Left lobe of liver (tissue), 2 donors: ENCODE results near the gene SYMPK. TPM values are rescaled to one million over a fixed set of nuclear protein-coding genes. Genes with fewer than 3 reads are reported as not detected.

Source experiments
- ATAC-seq: fragments of 200-7000 bp; cut with Tn5 transposase; one replicate; pipeline ENCODE4 v1.9.1; 2020; ENCODE audit warnings: mild to moderate bottlenecking, moderate library complexity
- DNase-seq: peaks from one replicate; pipeline ENCODE4 v3.0.0-alpha.2; 2020; ENCODE audit warnings: low spot score
- total RNA-seq: library from RNA; stranded (reverse); gene quantifications from one replicate; pipeline ENCODE4 v1.2.1, GENCODE V29; 2021
- donor health status: DM: no; HTN: no; CAD: no; lungs with moderate emphysema.
- donor health status: DM: no; HTN: yes; CAD: no.

The SYMPK gene
- total RNA-seq, 1 donor from 2014 or later, result 45.9 TPM

DNA sequence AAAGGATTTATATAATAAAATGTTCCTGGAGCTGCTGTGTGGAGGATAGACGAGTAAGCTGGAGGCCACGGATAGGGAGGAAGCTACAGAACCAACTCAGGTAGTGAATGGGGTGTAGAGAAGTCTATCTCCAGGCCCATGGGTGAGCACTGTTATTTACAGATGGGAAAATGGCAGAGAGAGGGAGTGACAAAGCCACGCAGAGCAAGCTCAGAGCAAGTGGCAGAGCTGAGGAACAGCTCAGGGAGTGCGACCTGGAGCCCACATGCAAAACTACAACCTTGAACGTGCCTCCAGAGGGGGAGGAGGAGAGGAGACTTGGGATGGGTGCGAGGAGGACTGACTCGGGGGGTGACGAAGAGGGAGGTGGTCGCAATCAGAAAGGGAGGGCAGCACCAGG, 34.4 kb downstream of the SYMPK start:
- no peak for ATAC-seq
- no peak for DNase-seq

- DNase-seq (no peak), ATAC-seq (no peak)
These were observed 35.4 kb downstream of the SYMPK start for GRCh38 chr19:45827459-45828093.

DNA sequence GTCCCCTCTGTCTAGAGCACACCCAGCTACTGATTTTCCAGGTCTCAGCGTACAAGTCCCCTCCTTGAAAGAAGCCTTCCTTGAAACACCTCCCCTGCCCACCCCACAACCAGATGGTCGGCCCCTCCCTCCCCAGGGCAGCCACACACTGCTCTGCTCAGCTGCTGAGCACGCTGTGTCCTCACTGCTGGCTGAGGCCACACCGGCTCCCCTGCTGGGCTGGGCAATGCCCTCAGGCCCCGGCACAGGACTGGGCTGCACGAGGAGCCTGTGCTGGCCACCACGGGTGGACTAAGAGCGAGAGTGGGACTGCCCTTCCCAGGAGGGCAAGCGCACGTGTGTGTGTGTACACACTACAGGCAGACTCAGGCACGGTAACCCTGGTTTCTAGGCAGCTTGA, 36.0 kb downstream of the SYMPK start:
- DNase-seq, result no peak
- ATAC-seq, result no peak

DNA sequence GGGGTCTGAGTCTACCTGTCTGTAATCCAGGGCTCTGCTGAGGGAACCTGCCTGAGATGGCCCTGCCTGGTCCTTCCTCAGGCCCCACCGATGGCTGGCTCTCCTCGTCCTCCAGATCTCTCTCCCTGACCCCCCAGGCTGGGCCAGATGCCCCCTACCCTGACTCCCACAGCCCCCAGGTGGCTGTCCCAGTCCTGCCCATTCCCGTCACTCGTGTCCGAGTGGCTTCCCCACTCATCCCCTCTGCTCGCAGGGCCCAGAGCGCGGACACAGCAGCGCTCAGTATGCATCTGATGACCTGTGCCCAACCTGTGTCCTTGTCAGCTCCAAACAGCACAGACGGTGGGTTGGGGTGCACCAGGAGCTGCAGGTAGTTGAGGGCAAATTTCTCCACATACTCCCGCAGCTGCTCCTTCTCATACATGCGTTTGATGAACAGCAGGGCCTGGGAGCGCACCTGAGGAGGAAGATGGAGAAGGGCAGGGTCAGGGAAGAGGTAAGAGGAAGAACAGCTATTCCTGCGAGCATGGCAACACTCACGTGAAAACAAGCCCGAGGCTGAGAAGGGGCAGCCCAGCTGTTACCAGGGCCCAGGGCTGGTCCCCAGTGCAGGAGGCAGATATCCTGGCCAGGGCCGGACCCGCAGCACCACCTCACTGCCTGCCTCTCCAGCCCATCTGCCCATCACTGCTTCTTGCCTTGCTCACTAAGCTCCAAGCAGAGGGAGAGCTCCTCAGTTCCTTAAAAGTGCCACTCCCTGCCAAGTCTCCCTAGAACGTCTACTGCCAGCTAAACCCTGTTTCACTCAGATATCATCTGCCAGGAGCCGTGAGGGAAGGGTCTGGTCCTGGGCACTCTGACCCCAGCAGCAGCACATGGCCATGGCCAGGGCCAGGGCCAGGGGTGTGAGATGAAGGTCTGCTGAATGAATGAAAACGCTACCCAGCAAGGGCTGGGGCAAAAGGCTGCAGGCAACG, 36.7 kb downstream of the SYMPK start:
- DNase-seq, result no peak
- no peak for ATAC-seq

DNA sequence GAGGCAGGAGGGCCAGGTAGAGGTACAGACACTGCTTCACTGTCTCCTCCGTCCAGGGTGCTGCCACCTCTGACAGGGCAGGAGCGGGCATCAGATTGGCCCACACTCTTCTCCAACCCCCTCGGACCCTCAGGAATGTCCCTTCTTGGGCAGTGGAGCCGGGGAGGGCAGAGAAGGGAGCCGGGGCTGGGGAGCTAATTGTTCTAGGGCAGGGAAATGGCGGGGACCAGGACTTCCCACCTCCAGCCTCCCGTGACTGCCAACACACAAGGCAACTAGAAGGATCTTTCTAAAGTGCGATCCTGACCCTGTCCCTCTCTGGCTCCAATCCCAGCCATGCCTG, 37.7 kb downstream of the SYMPK start:
- no peak for ATAC-seq
- no peak for DNase-seq

DNA sequence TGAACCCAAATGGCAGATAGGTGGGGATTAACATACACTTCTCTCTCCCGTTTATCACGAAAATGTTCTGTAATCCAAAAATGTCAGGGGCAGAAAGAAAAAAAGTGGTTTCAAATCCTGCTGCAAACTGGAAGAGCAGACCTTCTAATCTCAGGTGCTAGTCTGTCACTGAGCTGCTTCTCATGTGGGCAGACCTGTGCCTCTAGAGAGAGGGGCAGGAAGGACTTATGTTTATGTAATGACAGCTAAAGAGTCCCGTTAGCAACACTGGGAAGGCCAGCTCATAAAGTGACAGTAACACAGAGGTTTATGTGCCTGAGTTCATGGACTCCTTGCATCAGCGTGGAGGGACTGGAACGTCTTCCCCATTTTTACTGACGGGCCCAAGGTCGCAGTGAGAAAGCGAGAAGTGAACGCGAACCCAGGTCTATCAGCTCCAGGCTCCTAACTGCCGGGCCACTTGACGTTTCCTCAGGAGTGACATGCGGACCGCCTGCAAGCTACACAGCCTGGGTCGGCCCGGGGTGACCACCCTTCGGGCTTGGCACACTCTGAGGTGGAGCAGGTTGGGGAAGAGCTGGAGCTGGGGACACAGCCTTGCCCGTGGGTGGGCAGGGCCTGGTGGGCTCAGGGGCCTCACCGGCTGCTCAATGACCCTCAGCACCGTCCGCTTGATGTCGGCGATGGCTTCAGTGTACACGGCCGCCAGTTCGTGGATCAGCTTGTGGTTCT, 38.2 kb downstream of the SYMPK start:
- ATAC-seq (no peak), DNase-seq (no peak)

DNA sequence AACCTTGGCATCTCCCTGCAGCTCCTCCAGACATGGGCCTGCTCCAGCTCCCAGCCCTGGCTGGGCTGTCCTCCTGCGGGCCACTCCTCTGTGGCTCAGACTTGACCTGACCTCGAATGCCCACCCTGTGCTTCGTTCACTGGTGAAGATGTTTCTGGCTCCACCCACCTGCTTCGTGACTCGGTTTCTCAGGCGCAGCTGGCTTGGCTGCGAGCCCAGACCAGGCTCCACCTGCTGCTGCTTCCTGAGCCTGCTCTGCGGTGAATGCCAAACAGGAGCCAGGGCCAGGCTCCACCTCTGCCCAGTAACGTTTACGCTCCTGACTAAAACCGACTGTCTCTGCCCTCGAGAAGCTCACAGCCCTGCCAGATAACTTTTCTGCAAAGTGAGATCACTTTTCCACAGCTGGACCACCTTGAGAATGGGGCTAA, 38.9 kb downstream of the SYMPK start:
- ATAC-seq (peak; percentile 24), DNase-seq (no peak)

GRCh38 chr19:45823182-45823581, 39.8 kb downstream of the SYMPK start:
- no peak for DNase-seq
- ATAC-seq, result no peak

DNA sequence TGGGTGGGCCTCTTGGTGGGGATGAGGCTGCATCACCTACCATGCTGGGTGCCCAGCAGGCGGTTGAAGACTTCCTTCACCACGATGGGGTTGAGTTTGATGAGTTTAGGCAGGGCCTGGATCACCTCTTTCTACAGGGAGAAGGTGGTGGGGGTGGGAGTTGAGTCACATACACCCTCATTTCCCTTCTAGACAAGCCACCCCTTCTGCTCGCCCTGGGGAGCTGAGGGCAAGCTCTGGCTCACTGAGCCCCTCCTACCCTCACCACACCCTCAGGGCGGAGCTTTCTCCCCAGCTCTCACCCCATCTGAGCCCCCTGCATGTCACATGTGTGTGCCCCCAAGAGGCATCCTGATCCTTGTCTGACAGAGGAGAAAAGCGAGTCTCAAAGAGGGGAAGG, 40.2 kb downstream of the SYMPK start:
- no peak for ATAC-seq

DNA sequence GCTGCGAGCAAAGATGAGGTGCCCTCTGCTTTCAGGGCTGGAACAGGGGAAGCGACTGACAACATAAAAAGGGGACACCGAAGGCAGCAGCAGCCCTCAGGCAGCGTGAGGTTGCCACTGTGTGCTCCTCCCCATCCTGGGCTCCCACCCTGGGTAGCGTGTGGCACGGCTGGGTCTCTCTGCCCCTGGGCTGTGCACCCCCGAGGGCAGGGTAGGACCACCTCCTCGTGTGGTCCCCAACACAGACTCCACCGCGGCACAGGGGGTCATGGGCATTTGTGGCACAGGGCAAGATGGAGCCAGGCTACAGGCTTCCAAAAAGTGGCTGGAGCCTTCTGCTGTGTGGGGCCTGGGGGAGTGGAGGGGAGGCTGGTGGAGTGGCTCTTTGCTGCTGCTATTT, 41.4 kb downstream of the SYMPK start:
- DNase-seq, result no peak
- no peak for ATAC-seq

More for the DNA sequence above, 40.2 kb downstream of the SYMPK start:
- DNase-seq, result no peak

- ATAC-seq, result no peak
- no peak for DNase-seq
These were observed 41.8 kb downstream of the SYMPK start for GRCh38 chr19:45821103-45821521.

- ATAC-seq (no peak), DNase-seq (no peak)
These were observed 42.4 kb downstream of the SYMPK start for GRCh38 chr19:45820413-45821102.

- DNase-seq (no peak), ATAC-seq (no peak)
These were observed 43.2 kb downstream of the SYMPK start for GRCh38 chr19:45819769-45820168.

- DNase-seq (no peak), ATAC-seq (peak; percentile 30)
These were observed 45.1 kb downstream of the SYMPK start for GRCh38 chr19:45817725-45818301.

DNA sequence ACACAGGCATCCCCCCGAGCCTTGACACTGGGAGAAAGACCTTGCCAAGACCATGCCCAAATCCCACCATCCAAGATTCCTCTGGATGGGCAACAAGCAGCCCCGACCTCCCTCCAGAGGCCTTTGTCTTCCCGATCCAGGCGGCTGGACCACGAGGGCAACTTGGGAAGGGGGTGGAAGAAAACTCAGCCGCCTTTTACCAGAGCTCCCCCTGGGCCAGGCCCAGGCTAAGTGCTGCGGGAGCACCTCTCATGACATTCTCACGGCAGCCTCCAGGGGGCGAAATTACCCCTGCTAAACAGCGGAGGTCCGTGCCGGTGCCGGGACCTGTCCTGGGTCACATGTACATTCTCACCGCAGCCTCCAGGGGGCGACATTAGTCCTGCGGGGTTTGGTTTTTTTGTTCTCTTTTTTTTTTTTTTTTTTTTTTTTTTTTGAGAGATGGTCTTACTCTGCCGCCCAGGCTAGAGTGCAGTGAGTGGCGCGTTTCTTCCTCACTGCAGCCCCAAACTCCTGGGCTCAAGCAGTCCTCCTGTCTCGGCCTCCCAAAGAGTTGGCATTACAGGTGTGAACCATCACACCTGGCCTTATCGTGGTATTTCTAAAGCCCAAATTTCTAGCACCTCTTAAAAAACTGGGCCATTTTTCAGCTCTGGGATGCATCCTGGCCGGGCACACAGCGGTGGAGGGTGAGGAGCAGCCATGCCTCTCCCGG, 45.8 kb downstream of the SYMPK start:
- ATAC-seq, result peak; percentile 94
- peak; percentile 92 for DNase-seq

GRCh38 chr19:45816236-45817009, 46.5 kb downstream of the SYMPK start:
- DNase-seq (no peak), ATAC-seq (no peak)

DNA sequence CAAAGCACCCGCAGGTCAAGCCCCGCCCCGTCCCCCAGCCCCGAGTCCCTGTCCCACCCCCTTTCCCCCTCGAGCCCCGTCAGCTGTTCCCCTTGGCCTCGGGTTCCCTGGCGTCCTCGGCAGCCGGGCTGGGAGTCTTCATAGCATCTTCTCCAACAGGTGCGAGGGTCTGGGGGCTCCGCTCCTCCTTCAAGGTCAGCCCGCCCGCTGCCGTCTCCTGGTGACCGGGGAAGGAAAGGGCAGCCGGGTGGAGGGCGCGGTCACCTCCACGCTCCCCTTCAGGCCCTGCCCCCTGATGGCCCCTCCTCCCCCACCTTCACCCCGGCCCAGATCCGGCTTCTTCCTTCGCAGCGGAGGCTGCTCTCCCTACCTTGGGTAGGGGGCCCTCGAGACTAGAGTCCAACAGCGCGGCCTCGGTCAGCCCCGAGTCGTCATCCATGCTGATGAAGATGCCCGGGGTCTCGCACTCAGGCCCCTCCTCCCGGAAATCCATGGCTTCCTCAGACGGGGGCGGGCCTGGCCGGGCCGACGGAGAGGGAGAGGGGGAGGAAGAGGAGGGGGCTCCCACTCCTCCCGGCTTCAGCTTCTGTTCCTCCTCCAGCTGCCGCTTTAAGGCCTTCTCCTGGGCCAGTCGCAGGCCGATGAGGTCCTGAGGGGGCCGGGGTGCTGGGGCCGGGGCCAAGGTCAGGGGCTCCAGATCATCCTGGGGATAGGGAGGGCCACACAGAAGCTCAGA, 47.3 kb downstream of the SYMPK start:
- DNase-seq (no peak), ATAC-seq (no peak)

GRCh38 chr19:45814851-45815480, 48.0 kb downstream of the SYMPK start, which contains the start of gene RSPH6A:
Gene RSPH6A (minus strand): TSS chr19:45815308. CDS start chr19:45815176, 132 bp downstream.
- DNase-seq, result no peak

More at GRCh38 chr19:45814851-45815480, 48.0 kb downstream of the SYMPK start, which contains the start of gene RSPH6A:
- ATAC-seq, result no peak
